Mononuclear cell (primary cell): Measurements from ENCODE around the gene TRIM38. TPM values are rescaled to one million over a fixed set of nuclear protein-coding genes. Genes with fewer than 3 reads are reported as not detected.

Experiments
- H3K27me3 ChIP-seq: 2 replicates; pipeline ENCODE4 v1.6.0; 2011; ENCODE audit warnings: low read length, control low read depth; ENCODE audit not compliant: insufficient read depth
- H3K4me1 ChIP-seq: 2 replicates; pipeline ENCODE4 v1.5.1; 2011; ENCODE audit warnings: mild to moderate bottlenecking, low read length, control low read depth; ENCODE audit not compliant: insufficient read depth
- H3K4me3 ChIP-seq: 2 replicates; pipeline ENCODE4 v1.5.1; 2011; ENCODE audit warnings: mild to moderate bottlenecking, low read length, moderate library complexity
- H3K9me3 ChIP-seq: 2 replicates; pipeline ENCODE4 v1.5.1; 2011; ENCODE audit warnings: low read depth, mild to moderate bottlenecking, control low read depth, low read length
- total RNA-seq: library from RNA; depleted of rRNA; stranded (reverse); fragments of >200 nt; gene quantifications from one replicate; pipeline ENCODE4 v1.2.3, GENCODE V29; 2012

TRIM38 gene
- total RNA-seq, 1 donor, result 18.7 TPM

DNA sequence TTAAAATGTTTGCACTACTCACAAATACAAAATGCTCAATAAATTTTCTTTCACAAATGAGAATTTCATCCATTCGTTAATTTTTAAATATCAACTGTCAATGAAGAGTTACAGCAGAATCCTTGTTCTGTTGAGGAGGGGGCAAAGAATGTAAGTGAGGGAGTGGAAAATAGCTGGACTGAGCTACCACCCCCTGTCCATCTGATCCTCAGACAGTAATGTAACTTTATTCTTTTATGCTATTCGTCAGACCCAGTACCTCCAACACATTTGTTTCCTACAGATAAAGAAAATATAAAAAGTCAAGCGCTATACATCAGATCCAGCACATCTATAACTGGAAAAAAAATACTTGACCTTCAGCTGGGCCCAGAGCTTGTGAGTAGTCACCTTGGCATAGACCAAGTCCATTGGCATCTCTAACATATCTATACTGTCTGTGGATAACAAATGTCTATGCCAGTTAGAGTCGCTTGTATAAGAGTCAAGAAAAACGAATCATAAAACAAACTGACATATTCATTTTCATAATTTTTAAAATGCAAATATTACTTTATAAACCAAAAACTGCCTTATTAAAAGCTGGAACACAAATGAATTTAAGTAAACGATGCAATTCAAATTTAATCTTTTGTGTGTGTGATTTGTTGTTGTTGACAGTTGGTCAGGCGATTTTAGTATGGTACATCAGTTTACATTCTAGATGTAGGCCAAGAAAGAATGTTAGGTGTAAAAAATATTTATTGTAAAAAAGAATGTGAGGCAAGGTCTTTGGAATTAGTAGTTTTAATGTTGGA, 67.5 kb downstream of the TRIM38 start:
- no peak overlapping the region for H3K4me3 ChIP-seq
- peaks cover 45% of the 10 kb centered on the region for H3K4me1 ChIP-seq
- no peaks in the 10 kb centered on the region for H3K9me3 ChIP-seq
- H3K27me3 ChIP-seq, result no peaks in the 10 kb centered on the region

DNA sequence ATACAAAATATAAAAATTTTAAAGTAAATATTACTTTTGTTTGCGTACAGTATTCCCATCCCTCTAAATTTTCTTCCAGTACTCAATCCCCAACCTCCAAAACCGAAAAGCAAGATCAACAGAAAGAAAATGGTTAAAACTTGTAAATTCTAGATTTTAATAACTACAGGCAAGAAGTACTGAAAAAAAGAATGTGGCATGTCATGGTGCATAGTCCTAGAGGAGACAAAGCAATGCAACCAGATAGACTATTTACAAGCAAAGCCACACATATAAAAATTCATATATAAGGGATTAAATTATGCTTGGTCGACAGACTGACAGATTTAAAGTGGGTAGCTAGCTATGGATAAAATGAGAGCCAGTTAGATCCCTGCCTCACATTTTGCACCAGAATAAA, 68.1 kb downstream of the TRIM38 start:
- no peak overlapping the region for H3K4me3 ChIP-seq
- no peaks in the 10 kb centered on the region for H3K27me3 ChIP-seq
- H3K9me3 ChIP-seq, result no peaks in the 10 kb centered on the region
- H3K4me1 ChIP-seq, result peaks cover 45% of the 10 kb centered on the region

DNA sequence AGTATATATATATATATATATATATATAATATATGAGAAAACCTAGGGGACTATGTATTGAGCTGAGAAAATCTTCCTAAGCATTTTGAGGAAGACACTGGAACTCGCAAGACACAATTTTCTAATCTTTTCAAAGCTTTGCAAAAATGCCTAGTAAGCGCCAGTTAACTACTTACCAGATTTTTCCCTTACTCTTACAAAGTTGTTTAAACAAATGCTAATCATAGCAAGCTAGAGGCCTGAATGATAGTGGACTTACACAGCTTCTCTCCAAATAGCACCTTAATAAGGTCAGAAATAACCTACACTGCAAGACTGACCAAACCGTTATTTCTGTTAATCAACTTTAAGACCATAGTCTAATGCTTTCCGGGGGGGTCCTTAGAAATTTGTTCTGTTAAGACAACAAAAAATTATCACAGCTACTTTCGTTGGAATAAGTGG, 68.6 kb downstream of the TRIM38 start:
- Histone ChIP-seq H3K27me3 (no peaks in the 10 kb centered on the region), H3K4me1 (peaks cover 40% of the 10 kb centered on the region), H3K9me3 (no peaks in the 10 kb centered on the region), H3K4me3 (no peak overlapping the region)

DNA sequence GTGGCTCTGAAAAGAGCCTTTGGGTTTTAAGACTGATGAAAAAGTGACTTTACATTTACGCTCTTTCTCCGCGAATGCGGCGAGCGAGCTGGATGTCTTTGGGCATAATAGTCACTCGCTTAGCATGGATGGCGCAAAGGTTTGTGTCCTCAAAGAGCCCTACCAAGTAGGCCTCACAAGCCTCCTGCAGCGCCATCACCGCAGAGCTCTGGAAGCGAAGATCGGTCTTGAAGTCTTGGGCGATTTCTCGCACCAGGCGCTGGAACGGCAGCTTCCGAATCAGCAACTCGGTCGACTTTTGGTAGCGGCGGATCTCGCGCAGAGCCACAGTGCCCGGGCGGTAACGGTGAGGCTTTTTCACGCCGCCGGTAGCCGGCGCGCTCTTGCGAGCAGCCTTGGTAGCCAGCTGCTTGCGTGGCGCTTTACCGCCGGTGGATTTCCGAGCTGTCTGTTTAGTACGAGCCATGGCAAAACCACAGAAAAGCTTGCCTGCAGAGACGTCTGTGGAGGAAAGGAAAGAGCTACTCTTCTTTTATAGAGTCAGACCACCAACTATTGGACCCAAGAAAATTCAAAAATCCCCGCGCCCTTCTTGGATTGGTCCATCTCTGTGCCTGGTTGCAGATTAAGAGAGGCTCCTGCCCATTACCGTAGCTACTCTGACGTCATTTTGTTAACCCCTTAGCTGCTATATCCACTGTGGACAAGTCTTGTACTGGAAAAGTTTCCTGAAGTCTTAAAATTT, 69.2 kb downstream of the TRIM38 start:
- H3K9me3 ChIP-seq, result no peaks in the 10 kb centered on the region
- H3K4me1 ChIP-seq, result peaks cover 35% of the 10 kb centered on the region
- H3K4me3 ChIP-seq, result peak overlapping the region; percentile 51

GRCh38 chr6:26032340-26033084, 69.9 kb downstream of the TRIM38 start:
- Histone ChIP-seq H3K9me3 (no peaks in the 10 kb centered on the region), H3K4me3 (peak overlapping the region; percentile 51), H3K4me1 (peaks cover 34% of the 10 kb centered on the region), H3K27me3 (no peaks in the 10 kb centered on the region)

More for the DNA sequence above, 69.2 kb downstream of the TRIM38 start:
- no peaks in the 10 kb centered on the region for H3K27me3 ChIP-seq

GRCh38 chr6:26033085-26033940, 70.7 kb downstream of the TRIM38 start:
- peak overlapping the region; percentile 51 for H3K4me3 ChIP-seq

GRCh38 chr6:26033941-26034354, 71.3 kb downstream of the TRIM38 start:
- Histone ChIP-seq H3K4me3 (peak overlapping the region; percentile 51), H3K9me3 (no peaks in the 10 kb centered on the region), H3K27me3 (no peaks in the 10 kb centered on the region), H3K4me1 (peaks cover 29% of the 10 kb centered on the region)

More at GRCh38 chr6:26033085-26033940, 70.7 kb downstream of the TRIM38 start:
- Histone ChIP-seq H3K9me3 (no peaks in the 10 kb centered on the region), H3K4me1 (peaks cover 29% of the 10 kb centered on the region), H3K27me3 (no peaks in the 10 kb centered on the region)

- H3K4me3 ChIP-seq, result no peak overlapping the region
- H3K4me1 ChIP-seq, result peaks cover 29% of the 10 kb centered on the region
- H3K27me3 ChIP-seq, result no peaks in the 10 kb centered on the region
- H3K9me3 ChIP-seq, result no peaks in the 10 kb centered on the region
Measured at GRCh38 chr6:26034905-26035304, 72.3 kb downstream of the TRIM38 start.

Other genes with a start within 250 kb of the TRIM38 start
- not detected for gene SLC17A4, start 208.1 kb upstream of the TRIM38 start, total RNA-seq
- gene SLC17A1, start 130.8 kb upstream of the TRIM38 start, total RNA-seq, result not detected
- gene SLC17A3, start 88.6 kb upstream of the TRIM38 start, total RNA-seq, result 0.31 TPM
- gene SLC17A2, start 32.1 kb upstream of the TRIM38 start, total RNA-seq, result not detected
- gene HFE, start 124.6 kb downstream of the TRIM38 start, total RNA-seq, result 1.5 TPM